Measurements from ENCODE around the gene OSBPL3. TPM values are rescaled to one million over a fixed set of nuclear protein-coding genes. Genes with fewer than 3 reads are reported as not detected.

The OSBPL3 gene
- total RNA-seq, 1 experiment from 2014 or later = 16.0 TPM

- H3K27ac Mint-ChIP-seq = no peak overlapping the region
- H3K9me3 Mint-ChIP-seq = peaks cover 6% of the 10 kb centered on the region; the same call in 1 of the 2 replicates
- DNase-seq (ENCODE audit: low spot score) (no peak), ATAC-seq (no peak)
- H3K4me1 Mint-ChIP-seq = peaks cover 33% of the 10 kb centered on the region
- H3K4me3 Mint-ChIP-seq = no peak overlapping the region
- H3K27me3 Mint-ChIP-seq (ENCODE audit: low read depth) = no peaks in the 10 kb centered on the region
- TF ChIP-seq FOXP4 (CRISPR knock-in tag; IDR thresholded peaks at IDR 0.05) (no peak), ELF4 (CRISPR knock-in tag; IDR thresholded peaks at IDR 0.05; ENCODE audit: low read depth) (no peak), AR (CRISPR knock-in tag; IDR thresholded peaks at IDR 0.05) (no peak), NFYB (CRISPR knock-in tag; conservative IDR thresholded peaks at IDR 0.05; ENCODE audit: low read depth) (no peak)
- ChIA-PET CTCF (no interaction called here), POLR2A (no interaction called here)
- H3K36me3 Mint-ChIP-seq = no peaks in the 10 kb centered on the region
Measured at GRCh38 chr7:24956021-24956420, 24.0 kb downstream of the OSBPL3 start.

GRCh38 chr7:24955313-24955712 lies 24.7 kb downstream of the OSBPL3 start:
- H3K9me3 Mint-ChIP-seq = peaks cover 6% of the 10 kb centered on the region; the same call in 1 of the 2 replicates
- H3K36me3 Mint-ChIP-seq = no peaks in the 10 kb centered on the region
- no peak for ATAC-seq
- TF ChIP-seq ZNF219 (CRISPR knock-in tag; IDR thresholded peaks at IDR 0.05; ENCODE audit: borderline replicate concordance) = no peak
- TF ChIP-seq ZNF425 (CRISPR knock-in tag; conservative IDR thresholded peaks at IDR 0.05) = no peak
- TF ChIP-seq ATF1 (CRISPR knock-in tag; IDR thresholded peaks at IDR 0.05) = no peak
- no peak for TF ChIP-seq CREM (CRISPR knock-in tag; IDR thresholded peaks at IDR 0.05)
- no peak for TF ChIP-seq ZNF512 (CRISPR knock-in tag; IDR thresholded peaks at IDR 0.05; ENCODE audit: borderline replicate concordance)
- TF ChIP-seq ZNF423 (CRISPR knock-in tag; IDR thresholded peaks at IDR 0.05) = no peak
- TF ChIP-seq CTCF (IDR thresholded peaks at IDR 0.05) = no peak
- no peak for TF ChIP-seq ZNF317 (CRISPR knock-in tag; IDR thresholded peaks at IDR 0.05; ENCODE audit: borderline replicate concordance, low read depth)
- TF ChIP-seq ZNF263 (CRISPR knock-in tag; IDR thresholded peaks at IDR 0.05; ENCODE audit: low read depth) = no peak
- TF ChIP-seq ZNF532 (CRISPR knock-in tag; IDR thresholded peaks at IDR 0.05; ENCODE audit: borderline replicate concordance) = no peak
- TF ChIP-seq ZNF396 (CRISPR knock-in tag; IDR thresholded peaks at IDR 0.05; ENCODE audit: borderline replicate concordance) = no peak
- TF ChIP-seq ZNF671 (CRISPR knock-in tag; IDR thresholded peaks at IDR 0.05) = no peak
- no peak for TF ChIP-seq ZMAT4 (CRISPR knock-in tag; IDR thresholded peaks at IDR 0.05)
- no peak for TF ChIP-seq JUN (CRISPR knock-in tag; IDR thresholded peaks at IDR 0.05)
- TF ChIP-seq NR3C1 (CRISPR knock-in tag; conservative IDR thresholded peaks at IDR 0.05; ENCODE audit: low read depth) = no peak

More at GRCh38 chr7:24955313-24955712, 24.7 kb downstream of the OSBPL3 start:
- CTCF ChIA-PET = no interaction called here
- no peaks in the 10 kb centered on the region for H3K27me3 Mint-ChIP-seq (ENCODE audit: low read depth)
- no peak overlapping the region for H3K27ac Mint-ChIP-seq
- H3K4me1 Mint-ChIP-seq = peaks cover 29% of the 10 kb centered on the region
- POLR2A ChIA-PET = no interaction called here
- no peak overlapping the region for H3K4me3 Mint-ChIP-seq
- DNase-seq (ENCODE audit: low spot score) = no peak
